GM12865 (cell line): ENCODE data around the gene GANC.

Experiments
- DNase-seq: peaks from one replicate; pipeline ENCODE4 v3.0.0; 2010; ENCODE audit warnings: low read depth
- H3K4me3 ChIP-seq: 2 replicates; pipeline ENCODE4 v1.5.1; 2011; ENCODE audit warnings: mild to moderate bottlenecking, low read depth, low read length, control low read depth
- CTCF ChIP-seq: IDR thresholded peaks from 2 replicates; pipeline ENCODE4 v1.5.1; 2011; ENCODE audit warnings: low read length, control low read depth, low read depth, inconsistent platforms; ENCODE audit not compliant: insufficient read depth; ENCODE audit errors: missing control alignments

The GANC gene

DNA sequence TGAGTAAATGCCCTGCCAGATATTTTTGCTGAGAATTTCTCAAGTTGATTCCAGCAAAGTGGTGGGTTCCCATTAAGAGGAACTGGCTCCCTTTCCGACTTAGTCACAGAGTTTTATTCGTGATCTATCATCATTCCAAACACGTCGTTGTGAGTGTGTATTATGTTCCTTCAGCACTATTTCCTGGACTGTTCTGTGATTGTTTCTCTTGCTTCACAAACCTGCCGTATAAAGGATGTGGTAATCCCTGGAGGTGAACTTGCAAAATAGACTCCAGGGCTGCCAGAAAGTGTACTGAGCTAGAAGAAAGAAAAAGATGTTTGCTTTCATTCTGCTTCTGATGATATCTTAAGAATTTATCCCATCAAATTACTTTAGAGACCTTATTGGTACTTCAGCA, 71.8 kb downstream of the GANC start:
- DNase-seq: no peak
- no peak overlapping the region for H3K4me3 ChIP-seq
- no peak for TF ChIP-seq CTCF

DNA sequence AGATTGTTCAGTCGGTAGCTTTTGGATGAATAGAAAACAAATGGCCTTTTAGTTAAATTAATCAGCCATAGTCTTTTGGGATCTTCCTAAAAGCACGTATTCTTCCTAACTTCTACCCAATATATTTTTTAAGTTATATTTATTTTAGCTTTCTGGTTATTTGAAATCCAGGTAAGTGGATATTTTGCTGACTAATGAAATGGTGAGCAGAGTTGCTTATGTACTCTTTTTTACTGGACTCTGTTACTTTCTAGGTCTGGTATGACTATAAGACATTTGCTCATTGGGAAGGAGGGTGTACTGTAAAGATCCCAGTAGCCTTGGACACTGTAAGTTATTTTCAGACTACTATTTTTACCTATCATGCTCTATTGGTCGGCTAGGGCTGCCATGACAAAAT, 72.5 kb downstream of the GANC start:
- no peak for TF ChIP-seq CTCF
- H3K4me3 ChIP-seq: no peak overlapping the region
- no peak for DNase-seq

- no peak overlapping the region for H3K4me3 ChIP-seq
- no peak for DNase-seq
- TF ChIP-seq CTCF: no peak
Measured at GRCh38 chr15:42348083-42348482, 75.1 kb downstream of the GANC start.

GRCh38 chr15:42349186-42349585, 76.2 kb downstream of the GANC start:
- no peak for DNase-seq
- H3K4me3 ChIP-seq: no peak overlapping the region
- TF ChIP-seq CTCF: no peak

GRCh38 chr15:42352401-42352800, 79.4 kb downstream of the GANC start:
- H3K4me3 ChIP-seq: no peak overlapping the region
- no peak for DNase-seq
- TF ChIP-seq CTCF: no peak

- no peak for TF ChIP-seq CTCF
Measured at GRCh38 chr15:42353061-42353460, 80.1 kb downstream of the GANC start.

GRCh38 chr15:42354824-42355223, 81.8 kb downstream of the GANC start:
- no peak for TF ChIP-seq CTCF
- H3K4me3 ChIP-seq: no peak overlapping the region
- DNase-seq: no peak

More at GRCh38 chr15:42353061-42353460, 80.1 kb downstream of the GANC start:
- no peak for DNase-seq
- no peak overlapping the region for H3K4me3 ChIP-seq
